HG03432 (cell line): ENCODE data around the gene TCTA.

Experiments used
- ATAC-seq: cut with Tn5 transposase; IDR thresholded peaks from one replicate; pipeline ENCODE4 v1.9.1; 2021; ENCODE audit warnings: mild to moderate bottlenecking, moderate library complexity; ENCODE audit not compliant: unreplicated experiment

TCTA gene

DNA sequence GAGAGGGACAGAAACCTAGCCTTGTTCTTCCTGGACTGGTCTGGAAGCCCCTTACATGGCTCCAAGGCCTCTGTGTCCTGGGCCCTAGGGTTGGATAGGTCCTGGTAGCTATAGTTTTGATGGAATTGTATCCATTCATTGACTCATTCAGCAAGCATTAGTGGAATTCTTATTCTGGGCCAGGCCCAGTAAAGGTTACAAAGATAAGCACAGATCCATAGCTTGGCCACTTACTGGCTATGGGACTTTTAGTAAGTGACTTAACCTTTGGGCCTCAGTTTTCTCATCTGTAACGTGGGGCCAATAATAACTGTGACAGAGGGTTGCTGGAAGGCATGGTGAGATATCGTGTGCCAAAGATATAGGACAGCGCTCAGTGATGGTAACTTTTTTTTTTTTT lies 44.2 kb downstream of the TCTA start:
- ATAC-seq, result no peak

DNA sequence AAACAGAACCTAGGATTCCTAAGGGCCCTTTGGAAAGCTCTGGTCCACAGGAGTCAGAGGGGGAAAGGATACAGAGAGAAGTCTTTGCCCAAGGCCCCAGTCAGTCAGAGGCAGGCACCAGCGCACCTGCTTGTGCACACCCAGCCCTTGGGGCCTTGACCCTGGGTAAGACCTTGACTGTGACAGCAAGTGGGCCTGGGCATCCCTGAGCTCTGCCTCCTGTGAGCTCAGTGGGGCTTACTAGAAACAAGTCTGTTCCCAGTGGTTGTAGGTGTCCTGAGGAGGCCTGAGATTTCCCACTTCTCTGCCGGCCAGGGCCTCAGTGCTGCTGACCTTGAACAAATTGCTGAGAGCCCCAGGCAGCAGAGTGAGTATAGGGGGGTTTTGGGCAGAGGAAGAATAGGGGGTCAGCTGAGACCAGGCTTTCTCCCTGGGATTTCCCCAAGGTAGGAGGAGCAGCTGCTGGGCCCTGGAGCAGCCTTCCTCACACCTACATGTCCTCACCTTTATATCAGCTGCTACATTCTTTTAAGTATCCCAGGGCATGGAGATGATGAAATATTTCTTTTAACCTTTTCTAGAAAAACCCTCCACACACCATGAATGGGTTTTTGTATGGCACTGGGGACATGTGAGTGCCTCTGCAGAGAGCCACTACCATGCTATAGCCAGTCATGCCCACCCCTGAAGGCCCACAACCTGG lies 48.1 kb downstream of the TCTA start:
- ATAC-seq, result no peak

DNA sequence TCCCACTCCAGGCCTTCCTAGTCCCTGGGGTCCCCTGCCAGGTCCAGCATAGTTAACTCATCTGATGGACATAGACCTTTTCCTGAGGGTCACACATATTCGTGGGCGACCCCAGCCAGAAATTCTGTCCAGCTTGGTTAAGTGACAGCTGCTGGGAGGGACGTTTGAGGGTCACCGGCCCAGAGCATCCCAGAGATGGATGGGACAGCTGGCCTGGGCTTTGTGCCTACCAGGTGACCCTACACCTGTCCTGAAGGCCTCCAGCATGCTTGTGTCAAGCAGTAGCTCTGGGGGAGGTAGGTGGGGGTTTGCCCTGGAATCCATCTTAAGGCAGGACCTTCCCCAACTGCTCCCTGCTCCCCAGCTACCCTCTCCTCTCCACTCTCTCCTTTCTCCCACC lies 48.7 kb downstream of the TCTA start:
- ATAC-seq, result no peak

DNA sequence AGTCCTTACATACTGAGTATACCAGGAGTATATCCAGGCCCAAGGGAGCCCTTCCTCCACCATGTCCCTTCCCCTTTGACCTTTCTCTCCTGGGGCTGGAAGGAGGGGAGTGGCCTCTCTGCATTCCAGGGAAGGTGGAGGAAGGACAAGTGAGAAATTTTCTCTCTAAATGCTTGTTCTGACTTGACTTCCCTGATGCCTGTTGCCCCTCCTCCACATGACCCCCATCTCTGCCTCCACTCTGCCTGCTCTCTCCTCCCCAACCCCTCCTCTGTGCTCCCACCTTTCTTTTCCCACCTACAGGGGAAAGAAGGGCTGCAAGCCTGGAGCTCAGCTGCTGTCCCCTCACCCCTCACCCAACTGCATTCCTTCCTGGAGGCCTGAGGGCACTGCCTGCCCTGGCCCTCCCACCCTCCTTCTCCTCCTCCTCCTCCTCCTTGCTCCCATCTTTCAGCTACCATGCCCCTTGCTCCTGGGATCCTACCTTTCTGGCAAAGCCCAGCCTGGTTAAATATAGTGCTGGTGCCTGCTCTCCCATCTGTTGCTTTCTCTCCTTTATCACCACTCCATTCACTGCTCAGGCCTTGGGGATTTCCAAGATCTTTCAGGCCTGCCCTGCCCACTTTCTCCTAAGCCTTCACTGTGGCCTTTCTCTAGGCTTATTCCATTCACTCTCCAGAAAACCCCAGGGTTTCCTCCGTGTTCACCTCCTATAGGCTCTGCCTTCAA lies 49.4 kb downstream of the TCTA start:
- ATAC-seq, result no peak

DNA sequence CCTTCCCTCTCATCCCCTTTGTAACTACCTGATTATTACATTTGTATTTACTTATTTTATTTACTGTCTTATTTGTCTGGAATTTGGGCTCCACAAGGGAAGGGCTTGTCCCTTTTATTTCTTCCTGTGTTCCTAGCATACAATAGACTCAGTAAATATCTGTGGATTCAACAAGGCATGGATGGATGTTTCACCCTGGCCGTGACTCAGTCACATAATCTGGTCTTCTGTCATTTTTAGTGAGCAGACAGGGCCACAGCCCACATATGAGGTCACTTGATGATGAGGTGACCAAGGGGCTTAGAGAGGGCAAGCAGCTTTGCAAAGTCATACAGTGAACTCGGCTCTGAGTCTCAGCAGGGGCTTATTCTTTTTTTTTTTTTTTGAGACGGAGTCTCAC lies 50.0 kb downstream of the TCTA start:
- no peak for ATAC-seq

DNA sequence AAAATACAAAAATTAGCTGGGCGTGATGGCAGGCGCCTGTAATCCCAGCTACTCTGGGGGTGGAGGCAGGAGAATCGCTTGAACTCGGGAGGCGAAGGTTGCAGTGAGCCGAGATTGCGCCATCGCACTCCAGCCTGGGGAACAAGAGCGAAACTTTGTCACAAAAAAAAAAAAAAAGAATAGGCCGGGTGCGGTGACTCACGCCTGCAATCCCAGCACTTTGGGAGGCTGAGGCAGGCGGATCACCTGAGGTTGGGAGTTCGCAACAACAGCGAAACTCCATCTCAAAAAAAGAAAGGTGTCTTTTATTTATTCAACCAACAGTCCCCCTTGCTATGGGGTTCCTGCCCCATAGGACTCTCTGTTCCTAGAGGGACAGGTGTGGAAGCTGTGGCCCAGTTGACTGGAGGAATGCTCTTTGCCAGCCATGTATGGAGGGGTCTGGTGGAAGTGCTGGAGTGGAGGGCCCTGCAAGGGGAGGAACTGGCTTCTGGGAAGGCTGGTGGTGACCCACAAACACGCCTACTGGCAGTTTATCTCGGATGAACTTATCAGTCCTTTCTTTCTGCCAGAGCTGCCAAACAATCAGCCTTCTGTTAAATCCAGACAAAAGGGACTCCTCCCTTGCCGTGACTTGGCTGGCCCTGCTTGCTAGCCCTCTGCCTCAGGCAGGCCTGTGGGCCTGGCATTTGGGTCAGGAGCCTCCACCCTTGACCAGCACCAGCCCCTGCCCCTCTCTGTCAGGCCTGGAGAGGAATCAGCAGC lies 53.2 kb downstream of the TCTA start:
- no peak for ATAC-seq
